Sigmoid colon (tissue), 7 donors: ENCODE measurements around the gene PTBP2. TPM values are rescaled to one million over a fixed set of nuclear protein-coding genes. Genes with fewer than 3 reads are reported as not detected.

ENCODE experiments used
- DNase-seq: peaks from one replicate; pipeline ENCODE4 v3.0.0-alpha.2; 2019
- H3K27ac ChIP-seq, 4 donors: fragments of 200-600 bp; sonication (generic); one replicate each; pipeline ENCODE4 v1.5.1; 2016 to 2019; ENCODE audit warnings: mild to moderate bottlenecking in 1 of 4
- H3K27me3 ChIP-seq, 3 donors: fragments of 200-600 bp; sonication (generic); one replicate each; pipeline ENCODE4 v1.5.1; 2019; ENCODE audit warnings: mild to moderate bottlenecking in 1 of 3
- H3K36me3 ChIP-seq, 4 donors: fragments of 200-600 bp; sonication (generic); one replicate each; pipeline ENCODE4 v1.5.1; 2016 to 2019
- H3K4me1 ChIP-seq, 4 donors: fragments of 200-600 bp; sonication (generic); one replicate each; pipeline ENCODE4 v1.5.1; 2017 to 2019
- H3K4me3 ChIP-seq, 4 donors: fragments of 200-600 bp; sonication (generic); one replicate each; pipeline ENCODE4 v1.5.1; 2017 to 2019; ENCODE audit warnings: mild to moderate bottlenecking in 2 of 4, moderate library complexity in 1 of 4
- H3K9me3 ChIP-seq, 4 donors: fragments of 200-600 bp in 3 of 4; sonication (generic) in 3 of 4; one replicate each; pipeline versions ENCODE4 v1.5.1 to v1.6.1; 2013 to 2019
- EP300 ChIP-seq, 4 donors: sonication (generic); formaldehyde crosslinking; IDR thresholded peaks; one replicate each; pipeline ENCODE4 v1.6.1; 2017; ENCODE audit warnings: antibody characterized with exemption in 4 of 4
- POLR2A ChIP-seq, 2 donors: fragments of 450-650 bp; IDR thresholded peaks; one replicate each; pipeline ENCODE4 v1.6.1; 2016; ENCODE audit warnings: antibody characterized with exemption in 2 of 2, mild to moderate bottlenecking in 2 of 2, moderate library complexity in 2 of 2
- POLR2AphosphoS5 ChIP-seq, 4 donors: sonication (generic); formaldehyde crosslinking; IDR thresholded peaks; one replicate each; pipeline ENCODE4 v1.6.1; 2017; ENCODE audit warnings: antibody characterized with exemption in 4 of 4
- WGBS, 2 donors: extraction: QIAGEN DNeasy Blood & Tissue Kit; methylation state at CpG; one replicate each; pipeline ENCODE4 v1.1.7; 2013; 5-methylcytosine and 5-hydroxymethylcytosine counted together
- intact Hi-C: fragments of 100-400 bp; cut with DNase I; formaldehyde crosslinking; loops from one replicate; pipeline ENCODE4 v1.15.1; 2023
- polyA plus RNA-seq, 3 donors: library from polyadenylated mRNA; stranded (reverse); fragments of 200-250 nt; gene quantifications; one replicate each; pipeline ENCODE4 v1.2.3, GENCODE V29; 2013
- total RNA-seq, 4 donors: library from RNA; depleted of rRNA; stranded (reverse); fragments of >200 nt; gene quantifications; one replicate each; pipeline ENCODE4 v1.1.0, GENCODE V29; 2016
- TF ChIP-seq, protein P1 (sequence below), 4 experiments: fragments of 450-650 bp in 3 of 4; fragments of 200-600 bp in 1 of 4; IDR thresholded peaks; one replicate each; pipeline ENCODE4 v1.5.1; 2016 to 2019; ENCODE audit warnings: antibody characterized with exemption in 4 of 4, mild to moderate bottlenecking in 3 of 4, moderate library complexity in 2 of 4
- donor health status: healthy with polysubstance abuse.
- donor health status: Bipolar disorder and iron deficiency.
- donor health status: healthy.

The PTBP2 gene
- total and polyA plus RNA-seq, 7 donors: 3.0 to 201 (median 136) TPM

DNA sequence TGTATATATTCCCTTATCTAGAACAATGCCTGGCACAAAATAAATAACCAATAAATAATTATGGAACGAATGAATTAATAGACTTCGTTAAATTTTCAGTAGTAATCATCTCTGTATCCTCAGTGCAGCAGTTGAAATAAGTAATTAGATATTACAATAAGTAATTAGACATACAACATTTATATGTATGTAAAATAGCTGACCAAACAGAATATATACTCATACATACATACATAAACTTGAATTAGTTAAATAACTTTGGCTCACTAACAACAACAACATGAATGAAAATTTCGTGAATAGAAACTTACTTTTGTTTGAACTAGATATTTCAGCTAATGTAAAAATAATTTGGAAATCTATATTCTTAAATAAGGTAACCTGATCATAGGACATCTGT is 14.6 kb upstream of the PTBP2 start:
- WGBS, 2 donors: 86 to 90% methylated on average over 3 of the region's 3 CpGs
- Histone ChIP-seq H3K27ac (no peak overlapping the region), H3K27me3 (no peaks in the 10 kb centered on the region), H3K36me3 (no peaks in the 10 kb centered on the region), H3K4me1 (peaks cover 0 to 6% (median 5%) of the 10 kb centered on the region in 4 donors), H3K4me3 (no peak overlapping the region), H3K9me3 (no peaks in the 10 kb centered on the region)
- DNase-seq: no peak
- intact Hi-C loops: no loop called here
- TF ChIP-seq POLR2A (IDR thresholded peaks at IDR 0.05) (no peak), EP300 (IDR thresholded peaks at IDR 0.05) (no peak), POLR2AphosphoS5 (IDR thresholded peaks at IDR 0.05) (no peak)
- TF ChIP-seq, protein P1, sequence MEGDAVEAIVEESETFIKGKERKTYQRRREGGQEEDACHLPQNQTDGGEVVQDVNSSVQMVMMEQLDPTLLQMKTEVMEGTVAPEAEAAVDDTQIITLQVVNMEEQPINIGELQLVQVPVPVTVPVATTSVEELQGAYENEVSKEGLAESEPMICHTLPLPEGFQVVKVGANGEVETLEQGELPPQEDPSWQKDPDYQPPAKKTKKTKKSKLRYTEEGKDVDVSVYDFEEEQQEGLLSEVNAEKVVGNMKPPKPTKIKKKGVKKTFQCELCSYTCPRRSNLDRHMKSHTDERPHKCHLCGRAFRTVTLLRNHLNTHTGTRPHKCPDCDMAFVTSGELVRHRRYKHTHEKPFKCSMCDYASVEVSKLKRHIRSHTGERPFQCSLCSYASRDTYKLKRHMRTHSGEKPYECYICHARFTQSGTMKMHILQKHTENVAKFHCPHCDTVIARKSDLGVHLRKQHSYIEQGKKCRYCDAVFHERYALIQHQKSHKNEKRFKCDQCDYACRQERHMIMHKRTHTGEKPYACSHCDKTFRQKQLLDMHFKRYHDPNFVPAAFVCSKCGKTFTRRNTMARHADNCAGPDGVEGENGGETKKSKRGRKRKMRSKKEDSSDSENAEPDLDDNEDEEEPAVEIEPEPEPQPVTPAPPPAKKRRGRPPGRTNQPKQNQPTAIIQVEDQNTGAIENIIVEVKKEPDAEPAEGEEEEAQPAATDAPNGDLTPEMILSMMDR (IDR thresholded peaks at IDR 0.05): no peak

GRCh38 chr1:96708482-96708881 is 13.1 kb upstream of the PTBP2 start:
- no peaks in the 10 kb centered on the region for H3K27me3 ChIP-seq
- DNase-seq: no peak
- 85 to 87% methylated on average over 4 of the region's 4 CpGs for WGBS, 2 donors
- no peaks in the 10 kb centered on the region for H3K9me3 ChIP-seq
- no peak overlapping the region for H3K27ac ChIP-seq
- H3K36me3 ChIP-seq: no peaks in the 10 kb centered on the region
- no peak overlapping the region for H3K4me3 ChIP-seq
- intact Hi-C loops: no loop called here
- peaks cover 0 to 6% (median 5%) of the 10 kb centered on the region in 4 donors for H3K4me1 ChIP-seq
- no peak for TF ChIP-seq POLR2AphosphoS5 (IDR thresholded peaks at IDR 0.05)
- no peak for TF ChIP-seq POLR2A (IDR thresholded peaks at IDR 0.05)
- TF ChIP-seq EP300 (IDR thresholded peaks at IDR 0.05): no peak
- TF ChIP-seq, protein P1 (IDR thresholded peaks at IDR 0.05): no peak

DNA sequence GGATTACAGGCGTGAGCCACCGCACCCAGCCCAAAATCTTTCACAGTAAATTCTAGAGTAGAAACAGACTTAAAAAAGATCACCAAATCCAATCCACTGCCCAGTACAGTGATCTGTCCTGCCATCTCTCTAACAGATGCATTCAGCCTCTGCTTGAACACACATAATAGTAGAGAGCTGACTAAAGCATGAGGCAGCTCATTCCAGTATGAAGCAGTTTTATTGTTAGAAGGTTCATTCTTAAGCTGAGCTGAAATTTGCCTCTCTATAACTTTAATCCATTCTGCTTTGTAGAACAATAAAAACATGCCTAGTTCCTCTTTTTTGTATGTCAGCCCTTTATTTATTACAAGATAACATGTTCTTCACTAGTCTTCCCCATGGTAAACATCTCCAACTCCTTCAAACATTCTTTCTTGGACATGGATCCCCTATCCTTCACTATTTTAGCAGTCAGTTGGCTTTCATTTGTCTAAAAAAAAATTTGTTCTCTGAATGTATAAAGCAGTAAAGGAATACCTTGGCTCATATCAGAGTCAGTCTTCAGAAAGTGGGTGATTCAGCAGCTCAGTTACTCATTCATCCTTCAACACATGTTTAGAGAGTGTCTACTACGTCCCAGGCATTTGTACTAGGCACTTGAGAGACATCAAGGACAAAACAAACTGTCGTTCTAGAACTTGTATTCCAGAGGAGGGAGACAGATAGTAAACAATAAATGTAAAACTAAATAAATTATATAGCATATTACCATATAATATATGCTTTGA is 10.7 kb upstream of the PTBP2 start:
- H3K4me1 ChIP-seq: peaks cover 0 to 6% (median 5%) of the 10 kb centered on the region in 4 donors
- intact Hi-C loops: no loop called here
- no peaks in the 10 kb centered on the region for H3K27me3 ChIP-seq
- DNase-seq: no peak
- H3K27ac ChIP-seq: no peak overlapping the region
- H3K4me3 ChIP-seq: no peak overlapping the region
- WGBS, 2 donors: 82 to 89% methylated on average over 4 of the region's 4 CpGs
- TF ChIP-seq EP300 (IDR thresholded peaks at IDR 0.05): no peak
- TF ChIP-seq POLR2A (IDR thresholded peaks at IDR 0.05): no peak
- TF ChIP-seq, protein P1 (IDR thresholded peaks at IDR 0.05): no peak
- TF ChIP-seq POLR2AphosphoS5 (IDR thresholded peaks at IDR 0.05): no peak
- H3K9me3 ChIP-seq: no peaks in the 10 kb centered on the region
- H3K36me3 ChIP-seq: no peaks in the 10 kb centered on the region

DNA sequence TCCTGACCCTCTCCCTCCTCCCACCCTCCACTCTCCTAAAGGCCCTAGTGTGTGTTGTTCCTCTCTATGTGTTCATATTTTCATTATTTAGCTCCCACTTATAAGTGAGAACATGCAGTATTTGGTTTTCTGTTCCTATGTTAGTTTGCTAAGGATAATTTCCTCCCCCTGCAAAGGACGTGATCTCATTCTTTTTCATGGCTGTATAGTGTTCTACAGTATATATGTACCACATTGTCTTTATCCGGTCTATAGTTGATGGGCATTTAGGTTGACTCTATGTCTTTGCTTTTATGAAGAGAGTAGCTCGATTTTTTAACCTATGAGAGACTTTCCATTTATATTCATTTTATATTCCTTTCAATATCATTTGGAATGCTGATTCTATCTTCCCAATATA is 7.9 kb upstream of the PTBP2 start:
- 87 to 92% methylated on average over 3 of the region's 3 CpGs for WGBS, 2 donors
- Histone ChIP-seq H3K4me3 (no peak overlapping the region), H3K9me3 (no peaks in the 10 kb centered on the region), H3K27ac (no peak overlapping the region), H3K27me3 (no peaks in the 10 kb centered on the region), H3K36me3 (no peaks in the 10 kb centered on the region), H3K4me1 (peaks cover 0 to 6% (median 5%) of the 10 kb centered on the region in 4 donors)
- intact Hi-C loops: no loop called here
- no peak for DNase-seq
- TF ChIP-seq POLR2AphosphoS5 (IDR thresholded peaks at IDR 0.05) (no peak), EP300 (IDR thresholded peaks at IDR 0.05) (no peak), POLR2A (IDR thresholded peaks at IDR 0.05) (no peak)
- TF ChIP-seq, protein P1 (IDR thresholded peaks at IDR 0.05): no peak
